Fibroblast of skin of abdomen (primary cell): Measurements from ENCODE around the gene VWF.
"Not testable (repeated sequence)": the region's sequence is repeated elsewhere in the genome, so short reads cannot be mapped to it uniquely, and the experiment has no call there.

ENCODE experiments used
- DNase-seq: peaks from one replicate; pipeline ENCODE4 v3.0.0-alpha.2; 2013

Gene VWF

DNA sequence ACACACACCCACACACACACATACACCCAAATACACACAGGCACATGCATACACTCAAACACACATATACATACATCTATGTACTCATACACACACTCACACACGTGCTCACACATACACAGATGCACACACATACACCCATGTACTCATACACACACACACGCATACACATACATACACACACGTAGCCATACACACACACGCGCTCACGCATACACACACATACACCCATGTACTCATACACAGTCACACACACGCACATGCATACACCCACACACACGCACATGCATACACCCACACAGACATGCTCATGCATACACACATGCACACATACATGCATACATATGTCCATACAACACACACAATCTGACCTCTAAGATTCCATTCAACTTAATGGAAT, 91.7 kb downstream of the VWF start:
- no peak for DNase-seq

DNA sequence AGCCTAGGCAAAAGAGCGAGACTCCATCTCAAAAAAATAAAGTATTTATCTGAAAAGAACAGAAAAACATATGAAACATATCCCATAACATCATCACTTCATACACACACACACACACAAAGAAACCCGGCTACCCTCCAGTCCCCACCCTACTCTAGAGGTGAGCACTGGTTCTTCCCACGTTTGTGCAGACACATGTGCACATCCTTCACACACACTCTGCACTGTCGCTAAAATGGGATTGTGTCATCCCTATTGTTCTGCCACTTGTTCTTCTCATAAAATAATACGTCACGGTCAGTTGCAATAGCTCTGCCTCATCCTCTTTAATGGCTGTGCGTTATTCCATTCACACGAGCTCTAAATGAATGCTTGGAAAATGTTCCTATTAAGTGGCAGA, 93.5 kb downstream of the VWF start:
- no peak for DNase-seq

- DNase-seq: no peak
Measured at GRCh38 chr12:6030081-6030480, 94.4 kb downstream of the VWF start.

DNA sequence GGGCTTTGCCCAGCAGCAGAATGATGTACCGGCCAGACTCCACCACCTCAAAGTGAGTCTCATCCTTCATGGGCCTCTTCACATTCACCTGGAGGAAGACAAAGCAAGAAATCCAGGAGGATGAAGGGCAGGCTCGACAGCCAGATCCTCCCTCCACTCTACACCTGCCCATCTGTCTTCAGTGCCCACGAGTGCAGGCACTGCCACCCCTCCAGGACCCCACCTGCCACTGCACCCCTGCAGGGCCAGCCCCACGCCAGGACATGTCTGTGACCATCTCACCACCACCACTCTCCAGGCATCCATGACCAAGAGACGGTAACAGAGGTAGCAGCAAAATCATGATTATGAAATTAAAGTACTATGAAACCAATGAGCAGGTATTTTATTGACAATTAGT, 95.1 kb downstream of the VWF start:
- DNase-seq: no peak

- DNase-seq: no peak
Measured at GRCh38 chr12:6026998-6027397, 97.5 kb downstream of the VWF start.

DNA sequence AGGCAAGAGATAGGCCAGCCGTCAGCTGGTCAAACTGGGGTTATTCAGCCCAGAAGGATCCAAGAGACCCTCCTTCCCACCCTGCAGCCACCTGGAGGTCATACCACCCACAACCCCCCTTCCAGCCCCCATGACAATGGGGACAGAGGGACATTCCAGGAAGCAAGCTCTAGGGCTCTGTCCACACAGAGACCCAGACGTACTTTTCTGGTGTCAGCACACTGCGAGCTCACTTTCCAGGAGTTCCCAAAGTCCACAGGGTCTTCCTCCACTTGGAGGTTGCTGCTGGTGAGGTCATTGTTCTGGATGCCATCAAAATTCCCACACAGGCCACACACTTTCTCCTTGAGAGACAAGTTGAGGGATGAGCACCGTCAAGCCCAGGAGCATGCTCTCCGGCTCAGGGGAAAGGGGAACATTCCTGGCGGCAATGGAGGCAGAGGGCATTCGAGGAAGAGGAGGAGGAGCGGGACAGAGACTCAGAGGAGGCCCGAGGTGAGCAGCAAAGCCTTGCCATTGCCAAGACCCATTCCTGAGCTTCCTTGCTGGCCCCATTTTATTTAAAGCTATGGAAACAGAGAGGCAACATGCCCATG, 98.7 kb downstream of the VWF start:
- not testable (repeated sequence) for DNase-seq

- not testable (repeated sequence) for DNase-seq
Measured at GRCh38 chr12:6024066-6024465, 100.4 kb downstream of the VWF start.

DNA sequence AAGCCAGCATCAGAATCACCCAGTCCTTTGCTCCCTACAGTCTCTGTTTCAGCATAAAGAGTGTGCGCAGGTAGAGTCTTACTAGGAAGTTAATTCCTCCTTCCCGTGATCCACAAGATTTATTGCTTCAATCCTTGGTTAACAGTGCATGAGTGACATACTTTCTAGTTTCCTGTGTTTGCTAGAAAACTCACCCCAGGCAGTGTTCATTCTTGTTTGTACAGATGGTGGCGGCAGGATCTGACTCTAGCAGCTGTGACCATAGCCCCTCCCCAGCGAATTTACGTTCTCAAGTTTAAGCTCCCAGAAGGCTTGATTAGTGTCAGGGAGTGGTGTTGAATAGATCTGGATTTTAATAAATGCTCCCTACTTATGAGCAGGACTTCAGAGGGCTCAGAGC, 103.5 kb downstream of the VWF start:
- no peak for DNase-seq

DNA sequence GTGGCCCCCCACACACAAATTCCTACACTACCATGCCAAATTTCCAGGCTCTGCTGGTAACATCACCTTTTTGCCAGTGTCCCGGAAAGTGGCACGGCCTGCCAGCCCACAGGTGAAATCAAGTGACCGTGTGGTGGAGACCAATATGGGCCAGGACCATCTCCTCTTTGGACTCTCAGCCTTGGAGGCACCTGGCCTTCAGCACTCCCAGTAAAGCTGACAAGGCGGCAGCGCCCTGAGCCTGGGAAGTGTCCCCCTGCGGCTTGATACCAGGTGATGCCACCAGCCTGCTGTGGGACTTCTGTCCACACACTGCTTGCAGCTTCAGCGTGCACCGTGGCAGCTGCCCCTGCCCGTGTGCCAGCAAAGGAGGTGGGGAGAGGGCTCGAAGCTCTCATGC, 104.0 kb downstream of the VWF start:
- DNase-seq: not testable (repeated sequence)

- not testable (repeated sequence) for DNase-seq
Measured at GRCh38 chr12:6019256-6019655, 105.2 kb downstream of the VWF start.

DNA sequence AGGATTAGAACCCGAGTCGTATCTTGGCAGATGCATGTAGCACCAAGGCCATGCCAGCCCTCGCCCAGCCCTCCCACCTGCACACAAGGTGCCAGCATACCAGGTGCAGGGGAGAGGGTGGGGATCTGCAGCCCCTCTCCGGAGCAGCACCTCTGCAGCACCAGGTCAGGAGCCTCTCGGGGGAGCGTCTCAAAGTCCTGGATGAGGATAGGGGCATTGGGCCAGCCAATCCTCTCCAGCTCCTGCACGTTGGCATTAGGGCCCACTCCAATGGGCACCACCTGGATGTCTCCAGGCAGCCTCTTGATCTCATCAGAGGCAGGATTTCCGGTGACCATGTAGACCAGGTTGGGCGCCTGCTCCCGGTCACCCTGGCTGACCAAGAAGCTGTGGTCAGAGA, 106.2 kb downstream of the VWF start:
- DNase-seq: no peak

- DNase-seq: no peak
Measured at GRCh38 chr12:6016756-6017155, 107.7 kb downstream of the VWF start.

DNA sequence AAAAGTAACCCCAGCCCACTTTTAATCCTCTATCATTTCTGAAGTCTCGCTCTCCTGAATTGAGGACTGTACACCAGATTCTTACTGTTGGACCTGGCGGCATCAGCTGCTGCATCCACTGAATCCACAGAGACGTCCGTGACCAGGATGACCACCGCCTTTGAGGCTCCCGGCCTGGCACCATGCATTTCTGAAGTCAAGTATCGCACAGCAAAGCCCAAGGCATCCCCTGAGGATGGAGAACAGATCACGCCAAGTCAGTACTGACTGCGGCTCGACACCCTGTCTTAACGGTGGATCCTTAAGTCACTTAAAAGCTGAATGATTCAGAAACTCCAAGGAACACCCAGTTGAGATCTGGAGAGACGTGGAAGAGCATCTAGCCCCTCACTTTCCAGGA, 108.5 kb downstream of the VWF start:
- not testable (repeated sequence) for DNase-seq

GRCh38 chr12:6015271-6015670, 109.2 kb downstream of the VWF start:
- DNase-seq: not testable (repeated sequence)

DNA sequence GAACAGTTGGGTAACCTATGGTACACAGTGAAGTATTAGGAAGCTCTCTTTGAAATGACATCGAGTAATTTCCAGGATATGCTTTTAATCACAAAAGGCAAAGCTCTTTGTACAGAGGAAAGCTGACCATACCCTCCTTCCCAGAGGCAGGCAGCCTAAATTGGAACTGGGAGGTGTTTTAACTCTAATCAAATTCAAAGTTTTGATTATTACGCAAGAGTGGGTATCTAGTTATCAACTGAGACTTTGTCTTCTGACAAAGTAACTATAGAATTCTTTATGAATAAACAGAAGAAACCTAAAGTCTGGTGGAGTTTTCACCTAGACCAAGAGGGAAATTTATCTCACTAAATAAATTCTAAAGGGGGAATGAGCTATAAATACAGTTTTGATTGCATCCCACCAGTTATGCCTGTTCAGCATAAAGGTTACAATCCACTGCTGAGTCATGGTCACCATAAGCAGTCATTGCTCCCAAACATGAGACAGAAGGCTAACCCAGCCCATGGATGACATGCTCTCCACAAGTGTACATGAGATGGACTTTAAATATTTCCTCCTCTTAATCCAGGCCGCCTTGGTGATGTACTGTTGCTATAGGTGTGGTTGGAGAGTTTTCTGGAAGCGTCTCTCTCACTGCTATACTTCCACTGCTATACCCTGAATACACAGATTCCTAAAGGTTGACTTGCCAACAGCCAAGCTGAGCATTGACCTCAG, 113.7 kb downstream of the VWF start:
- not testable (repeated sequence) for DNase-seq

GRCh38 chr12:5997260-5997659, 127.2 kb downstream of the VWF start:
- no peak for DNase-seq

DNA sequence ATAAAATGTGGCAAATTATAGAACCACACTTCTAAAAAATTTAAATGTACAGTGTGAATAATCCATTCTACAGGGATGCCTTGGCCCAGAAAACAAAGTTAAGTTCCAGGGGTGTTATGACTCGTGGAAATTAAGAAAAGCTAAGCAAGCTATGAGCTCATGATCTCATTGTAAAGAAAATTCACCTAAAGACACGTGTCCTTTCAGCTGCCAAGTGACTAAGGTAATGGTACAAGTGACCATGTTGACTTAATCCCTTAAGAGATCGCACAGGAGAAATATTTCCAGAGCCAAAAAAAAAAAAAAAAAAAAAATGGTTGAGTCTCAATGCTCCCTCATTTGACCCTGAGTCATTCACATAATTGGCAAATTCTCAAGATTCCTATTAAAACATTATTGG, 128.0 kb downstream of the VWF start:
- DNase-seq: no peak

- DNase-seq: no peak
Measured at GRCh38 chr12:5989621-5990020, 134.8 kb downstream of the VWF start.

DNA sequence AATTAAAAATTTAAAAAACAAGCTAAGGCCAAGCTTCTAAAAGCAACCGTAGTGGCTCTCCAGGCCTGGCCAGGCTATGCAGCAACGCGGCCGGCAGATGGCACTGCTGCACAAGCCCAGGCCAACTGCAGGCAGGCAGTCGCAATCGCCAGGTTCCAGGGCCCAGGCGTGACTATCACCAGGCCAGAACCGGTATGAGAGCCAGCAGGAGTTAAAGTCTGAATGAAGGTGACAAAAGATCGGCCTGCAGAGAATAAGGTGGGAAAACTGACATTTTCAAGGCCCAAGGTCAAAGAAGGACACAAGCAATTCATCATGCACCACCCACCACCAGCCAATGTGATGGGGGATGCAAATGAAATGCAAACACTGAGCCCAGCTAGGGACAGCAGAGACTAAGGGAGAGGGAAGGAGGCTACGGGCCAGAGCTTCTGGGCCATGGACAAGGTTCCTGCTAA, 135.8 kb downstream of the VWF start:
- peak; percentile 62 for DNase-seq

DNA sequence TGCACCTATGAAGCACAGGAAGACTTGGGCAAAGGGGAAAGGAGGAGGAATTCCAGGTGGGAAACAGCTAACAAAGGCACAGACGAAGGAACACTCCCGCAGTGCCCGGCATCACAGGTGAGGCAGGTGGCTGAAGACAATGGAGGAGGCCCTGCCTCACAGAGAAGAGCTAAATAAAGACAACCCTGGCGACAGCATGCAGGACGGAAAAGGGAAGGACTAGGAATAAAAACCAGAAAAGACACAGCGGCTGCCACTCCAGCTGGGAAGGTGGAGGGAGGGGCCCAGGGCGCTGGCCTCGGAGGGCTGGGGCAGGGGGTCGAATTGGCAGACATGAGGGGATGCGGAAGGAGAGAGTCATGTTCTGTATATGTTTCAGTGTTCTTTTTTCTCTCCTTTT, 136.4 kb downstream of the VWF start:
- no peak for DNase-seq

DNA sequence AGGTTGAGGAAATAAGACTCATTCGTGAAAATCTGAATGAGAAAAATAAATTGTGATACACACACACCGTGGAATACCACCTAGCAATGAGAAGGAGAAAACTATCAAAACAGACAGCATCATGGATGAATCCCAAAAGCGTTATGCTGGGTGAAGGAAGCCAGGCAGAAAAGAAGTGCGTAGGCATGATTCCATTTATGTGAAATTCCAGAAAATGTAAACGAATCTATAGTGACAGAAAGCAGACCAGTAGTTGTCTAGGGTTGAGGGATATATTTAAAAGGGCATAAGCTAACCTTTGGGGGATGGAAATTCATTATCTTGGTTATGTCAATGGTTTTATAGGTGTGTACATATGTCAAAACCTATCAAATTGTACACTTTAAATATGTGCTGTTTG, 136.9 kb downstream of the VWF start:
- no peak for DNase-seq

- DNase-seq: no peak
Measured at GRCh38 chr12:5985471-5985870, 139.0 kb downstream of the VWF start.

DNA sequence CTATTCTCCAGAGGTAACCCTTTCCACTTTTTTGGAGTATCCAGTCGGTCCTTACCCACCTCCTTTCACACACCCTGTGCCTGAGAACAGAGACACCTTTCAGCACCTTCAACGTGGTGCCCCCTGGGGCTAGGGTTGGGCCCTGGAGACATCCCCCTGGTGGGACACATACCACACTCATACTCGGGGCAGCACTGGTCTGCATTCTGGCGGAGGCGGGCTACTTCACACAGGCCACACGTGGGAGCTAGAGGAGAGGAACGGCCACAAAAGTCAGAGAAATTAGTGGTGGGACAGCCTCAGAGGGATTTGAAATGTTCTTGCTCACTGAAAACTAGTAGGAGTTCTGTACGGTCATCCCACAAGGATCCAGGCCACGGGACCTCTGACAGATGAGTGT, 139.6 kb downstream of the VWF start:
- no peak for DNase-seq

GRCh38 chr12:5982106-5982505, 142.4 kb downstream of the VWF start:
- no peak for DNase-seq

GRCh38 chr12:5977556-5977955, 146.9 kb downstream of the VWF start:
- no peak for DNase-seq
